HepG2 (cell line): Measurements from ENCODE around the gene EEPD1.

Experiments used
- CTCF ChIP-seq: sonication (generic); formaldehyde crosslinking; IDR thresholded peaks from 2 replicates; pipeline ENCODE4 v1.5.0; 2020; ENCODE audit warnings: mild to moderate bottlenecking, missing genetic modification reagents, moderate library complexity
- ERF ChIP-seq: IDR thresholded peaks from 2 replicates; pipeline ENCODE4 v1.6.1; 2018; ENCODE audit warnings: missing biosample characterization, missing genetic modification reagents
- MED8 ChIP-seq: sonication (generic); formaldehyde crosslinking; IDR thresholded peaks from 2 replicates; pipeline ENCODE4 v1.8.1; 2023; ENCODE audit warnings: mild to moderate bottlenecking, missing genetic modification reagents; ENCODE audit not compliant: insufficient replicate concordance
- TCF7L2 ChIP-seq: IDR thresholded peaks from 2 replicates; pipeline ENCODE4 v1.6.1; 2011; ENCODE audit warnings: mild to moderate bottlenecking, low read depth, low read length, moderate library complexity
- USF2 ChIP-seq, 2 experiments: sonication (generic) in 1 of 2; formaldehyde crosslinking in 1 of 2; IDR thresholded peaks; 2 replicates each; pipeline versions ENCODE4 v1.5.1 to v1.6.1; 2011 to 2020; ENCODE audit warnings: borderline replicate concordance in 1 of 2, low read depth in 1 of 2, low read length in 1 of 2, mild to moderate bottlenecking in 1 of 2, missing genetic modification reagents in 1 of 2, moderate library complexity in 1 of 2
- ZNF12 ChIP-seq: sonication (generic); formaldehyde crosslinking; IDR thresholded peaks from 2 replicates; pipeline ENCODE4 v1.5.0; 2020; ENCODE audit warnings: missing genetic modification reagents

DNA sequence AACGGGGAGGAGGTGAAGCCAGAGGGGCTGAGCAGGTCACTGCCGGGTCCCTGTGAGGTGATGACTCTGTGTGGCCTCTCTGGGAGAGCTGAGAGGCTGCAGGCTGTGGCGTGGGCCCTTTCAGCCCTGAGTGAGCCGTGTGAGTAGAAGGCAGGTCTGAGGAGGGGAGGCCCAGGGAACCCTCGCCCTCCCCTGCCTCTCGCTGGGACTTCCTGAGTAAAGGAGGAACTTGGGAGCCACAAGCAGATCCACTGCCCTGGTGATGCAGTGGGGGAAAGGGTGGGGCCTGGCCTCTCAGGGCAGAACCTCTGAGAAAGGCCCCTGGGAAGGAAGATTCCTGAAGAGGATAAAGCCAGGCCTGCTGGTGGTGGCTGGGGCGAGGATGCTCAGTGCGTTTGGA lies 22.8 kb downstream of the EEPD1 start:
- TF ChIP-seq ZNF12 (CRISPR knock-in tag) (no peak), USF2 (IDR thresholded peaks at IDR 0.05; ENCODE audit: low read depth, low read length) (no peak), USF2 (CRISPR knock-in tag; IDR thresholded peaks at IDR 0.05; ENCODE audit: borderline replicate concordance) (no peak), ERF (CRISPR knock-in tag) (no peak), MED8 (CRISPR knock-in tag) (no peak), CTCF (CRISPR knock-in tag) (no peak), TCF7L2 (no peak)
